Measurements from ENCODE around the gene CASZ1.

DNA sequence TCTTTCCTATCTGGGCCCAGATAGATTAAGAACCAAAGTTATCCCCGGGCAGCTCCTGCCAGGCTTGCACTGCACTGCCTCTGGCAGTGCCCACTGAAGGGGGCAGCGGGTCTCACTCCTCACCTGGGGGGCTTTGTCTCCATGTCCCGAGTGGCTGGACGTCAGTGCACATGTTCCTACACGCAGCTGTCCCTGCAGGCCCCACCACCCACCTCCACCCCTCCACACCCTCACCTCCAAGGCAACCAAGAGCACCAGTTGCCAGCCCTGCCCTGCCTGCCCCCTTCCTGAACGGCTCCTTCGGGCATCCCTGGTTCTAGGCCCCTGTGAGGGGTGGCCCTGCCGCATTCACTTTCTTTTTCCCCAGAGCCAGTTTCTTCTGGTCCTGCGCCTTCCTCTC lies 174.5 kb downstream of the CASZ1 start:
- TF ChIP-seq RCOR1 (IDR thresholded peaks at IDR 0.05; ENCODE audit: low read depth, low read length) (no peak), POLR2A (IDR thresholded peaks at IDR 0.05; ENCODE audit: low read length) (no peak), RFX5 (IDR thresholded peaks at IDR 0.05) (no peak), RAD21 (conservative IDR thresholded peaks at IDR 0.05 in 1 of 2, IDR thresholded peaks at IDR 0.05 in 1 of 2) (no peak), JUNB (IDR thresholded peaks at IDR 0.05) (no peak), SMC3 (IDR thresholded peaks at IDR 0.05) (no peak)
- TF ChIP-seq, protein P1, sequence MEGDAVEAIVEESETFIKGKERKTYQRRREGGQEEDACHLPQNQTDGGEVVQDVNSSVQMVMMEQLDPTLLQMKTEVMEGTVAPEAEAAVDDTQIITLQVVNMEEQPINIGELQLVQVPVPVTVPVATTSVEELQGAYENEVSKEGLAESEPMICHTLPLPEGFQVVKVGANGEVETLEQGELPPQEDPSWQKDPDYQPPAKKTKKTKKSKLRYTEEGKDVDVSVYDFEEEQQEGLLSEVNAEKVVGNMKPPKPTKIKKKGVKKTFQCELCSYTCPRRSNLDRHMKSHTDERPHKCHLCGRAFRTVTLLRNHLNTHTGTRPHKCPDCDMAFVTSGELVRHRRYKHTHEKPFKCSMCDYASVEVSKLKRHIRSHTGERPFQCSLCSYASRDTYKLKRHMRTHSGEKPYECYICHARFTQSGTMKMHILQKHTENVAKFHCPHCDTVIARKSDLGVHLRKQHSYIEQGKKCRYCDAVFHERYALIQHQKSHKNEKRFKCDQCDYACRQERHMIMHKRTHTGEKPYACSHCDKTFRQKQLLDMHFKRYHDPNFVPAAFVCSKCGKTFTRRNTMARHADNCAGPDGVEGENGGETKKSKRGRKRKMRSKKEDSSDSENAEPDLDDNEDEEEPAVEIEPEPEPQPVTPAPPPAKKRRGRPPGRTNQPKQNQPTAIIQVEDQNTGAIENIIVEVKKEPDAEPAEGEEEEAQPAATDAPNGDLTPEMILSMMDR (IDR thresholded peaks at IDR 0.05), result no peak
